ENCODE results near the gene SHISAL1. TPM values are rescaled to one million over a fixed set of nuclear protein-coding genes. Genes with fewer than 3 reads are reported as not detected.

SHISAL1 gene
- total and polyA plus RNA-seq, 4 donors = 0.12 to 0.74 (median 0.34) TPM

DNA sequence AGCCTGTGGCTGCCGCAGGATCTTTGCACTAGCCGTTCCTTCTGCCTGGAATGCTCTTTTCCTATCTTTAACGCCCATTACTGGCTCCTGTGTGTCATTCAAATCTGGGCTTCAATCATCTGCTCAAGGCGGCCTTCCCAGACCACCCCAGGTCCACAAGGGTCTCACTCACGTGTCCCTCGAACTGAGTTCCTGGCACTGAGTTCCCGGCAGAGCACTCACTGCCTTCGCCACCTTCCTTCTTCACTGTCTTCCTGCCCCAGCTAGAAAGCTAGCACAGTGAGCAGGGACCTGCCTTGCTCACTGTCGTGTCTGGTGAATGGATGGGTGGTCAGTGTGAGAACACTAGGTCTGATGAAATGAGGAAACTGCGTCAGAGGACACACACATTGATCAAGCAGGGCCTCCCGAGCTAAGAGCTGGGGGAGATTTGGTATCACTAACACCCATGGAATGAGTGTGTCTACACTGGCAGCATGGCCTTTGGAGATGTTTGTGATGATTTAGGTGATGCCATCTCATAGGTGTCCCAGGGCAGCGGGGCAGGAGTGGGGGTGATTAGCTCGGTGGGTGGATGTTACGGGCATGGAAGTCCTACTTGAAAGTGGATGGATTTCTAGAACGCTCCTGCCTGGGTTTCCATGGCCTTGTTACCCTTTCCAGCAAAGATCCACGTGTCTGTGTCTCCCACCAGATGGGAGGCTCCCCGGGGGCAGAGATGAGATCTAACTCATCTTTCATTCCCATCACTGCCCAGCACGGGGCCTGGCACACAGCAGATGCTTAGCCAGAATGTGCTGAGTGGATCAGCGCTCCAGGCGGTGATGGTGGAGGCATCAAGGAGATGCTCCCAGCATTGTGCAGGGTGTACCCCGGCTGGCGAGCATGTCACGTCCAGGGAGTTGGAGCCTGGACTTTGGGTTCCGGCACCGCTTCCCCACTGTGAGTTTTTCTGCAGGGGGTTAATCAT lies 64.5 kb downstream of the SHISAL1 start:
- Histone ChIP-seq H3K4me1 (ENCODE audit: control insufficient read depth in 5 of 5, insufficient read depth in 5 of 5, low read length in 5 of 5) (no peaks in the 10 kb centered on the region), H3K4me3 (no peak overlapping the region)

DNA sequence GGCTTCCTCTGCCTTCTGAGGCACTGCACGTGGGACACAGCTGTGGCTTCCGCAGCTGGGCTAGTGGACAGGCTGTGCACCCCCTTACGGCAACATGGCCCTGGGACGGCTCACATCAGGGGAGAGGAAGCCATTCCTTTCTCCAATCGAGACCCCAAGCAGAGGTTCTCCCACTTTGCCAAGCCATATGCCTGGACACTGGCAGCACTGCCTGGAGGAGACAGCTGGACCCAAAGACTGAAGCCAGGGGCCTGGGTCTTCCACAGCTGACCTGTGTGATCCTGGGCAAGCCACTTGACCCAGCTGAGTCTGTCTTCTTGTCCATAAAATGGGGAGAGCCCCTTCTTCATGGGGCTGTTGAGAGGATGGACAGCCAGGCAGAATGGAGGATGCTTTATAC lies 65.4 kb downstream of the SHISAL1 start:
- H3K27me3 ChIP-seq (ENCODE audit: control insufficient read depth in 3 of 3, insufficient read depth in 3 of 3, low read length in 2 of 3) = no peaks in the 10 kb centered on the region
- no peak for DNase-seq
- ATAC-seq (ENCODE audit: insufficient read depth, low FRiP score) = no peak
- no peaks in the 10 kb centered on the region for H3K36me3 ChIP-seq (ENCODE audit: control insufficient read depth in 4 of 4, insufficient read depth in 4 of 4, low read length in 4 of 4)
- H3K9ac ChIP-seq (ENCODE audit: insufficient read depth in 1 of 2, low read length in 2 of 2) = no peak overlapping the region
- TF ChIP-seq, protein P1, sequence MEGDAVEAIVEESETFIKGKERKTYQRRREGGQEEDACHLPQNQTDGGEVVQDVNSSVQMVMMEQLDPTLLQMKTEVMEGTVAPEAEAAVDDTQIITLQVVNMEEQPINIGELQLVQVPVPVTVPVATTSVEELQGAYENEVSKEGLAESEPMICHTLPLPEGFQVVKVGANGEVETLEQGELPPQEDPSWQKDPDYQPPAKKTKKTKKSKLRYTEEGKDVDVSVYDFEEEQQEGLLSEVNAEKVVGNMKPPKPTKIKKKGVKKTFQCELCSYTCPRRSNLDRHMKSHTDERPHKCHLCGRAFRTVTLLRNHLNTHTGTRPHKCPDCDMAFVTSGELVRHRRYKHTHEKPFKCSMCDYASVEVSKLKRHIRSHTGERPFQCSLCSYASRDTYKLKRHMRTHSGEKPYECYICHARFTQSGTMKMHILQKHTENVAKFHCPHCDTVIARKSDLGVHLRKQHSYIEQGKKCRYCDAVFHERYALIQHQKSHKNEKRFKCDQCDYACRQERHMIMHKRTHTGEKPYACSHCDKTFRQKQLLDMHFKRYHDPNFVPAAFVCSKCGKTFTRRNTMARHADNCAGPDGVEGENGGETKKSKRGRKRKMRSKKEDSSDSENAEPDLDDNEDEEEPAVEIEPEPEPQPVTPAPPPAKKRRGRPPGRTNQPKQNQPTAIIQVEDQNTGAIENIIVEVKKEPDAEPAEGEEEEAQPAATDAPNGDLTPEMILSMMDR (IDR thresholded peaks at IDR 0.05; ENCODE audit: control extremely low read depth, extremely low read depth) = no peak
- H3K4me1 ChIP-seq (ENCODE audit: control insufficient read depth in 5 of 5, insufficient read depth in 5 of 5, low read length in 5 of 5) = no peaks in the 10 kb centered on the region
- H3K9me3 ChIP-seq (ENCODE audit: control insufficient read depth in 4 of 4, insufficient read depth in 3 of 4, low read length in 3 of 4) = peaks cover 0 to 13% (median 5%) of the 10 kb centered on the region in 4 donors
- H3K27ac ChIP-seq (ENCODE audit: low read depth in 1 of 2, low read length in 1 of 2) = no peak overlapping the region
- no peak overlapping the region for H3K4me3 ChIP-seq
- WGBS, 2 donors = 78 to 81% methylated on average over 5 of the region's 5 CpGs

More for the DNA sequence above, 64.5 kb downstream of the SHISAL1 start:
- DNase-seq (no peak), ATAC-seq (ENCODE audit: insufficient read depth, low FRiP score) (no peak)
- TF ChIP-seq, protein P1 (IDR thresholded peaks at IDR 0.05; ENCODE audit: control extremely low read depth, extremely low read depth) = no peak
- no peak overlapping the region for H3K27ac ChIP-seq (ENCODE audit: low read depth in 1 of 2, low read length in 1 of 2)
- no peak overlapping the region for H3K9ac ChIP-seq (ENCODE audit: insufficient read depth in 1 of 2, low read length in 2 of 2)
- H3K27me3 ChIP-seq (ENCODE audit: control insufficient read depth in 3 of 3, insufficient read depth in 3 of 3, low read length in 2 of 3) = no peaks in the 10 kb centered on the region
- H3K9me3 ChIP-seq (ENCODE audit: control insufficient read depth in 4 of 4, insufficient read depth in 3 of 4, low read length in 3 of 4) = peaks cover 0 to 13% (median 5%) of the 10 kb centered on the region in 4 donors
- WGBS, 2 donors = 90 to 93% methylated on average over 25 of the region's 25 CpGs
- H3K36me3 ChIP-seq (ENCODE audit: control insufficient read depth in 4 of 4, insufficient read depth in 4 of 4, low read length in 4 of 4) = no peaks in the 10 kb centered on the region

DNA sequence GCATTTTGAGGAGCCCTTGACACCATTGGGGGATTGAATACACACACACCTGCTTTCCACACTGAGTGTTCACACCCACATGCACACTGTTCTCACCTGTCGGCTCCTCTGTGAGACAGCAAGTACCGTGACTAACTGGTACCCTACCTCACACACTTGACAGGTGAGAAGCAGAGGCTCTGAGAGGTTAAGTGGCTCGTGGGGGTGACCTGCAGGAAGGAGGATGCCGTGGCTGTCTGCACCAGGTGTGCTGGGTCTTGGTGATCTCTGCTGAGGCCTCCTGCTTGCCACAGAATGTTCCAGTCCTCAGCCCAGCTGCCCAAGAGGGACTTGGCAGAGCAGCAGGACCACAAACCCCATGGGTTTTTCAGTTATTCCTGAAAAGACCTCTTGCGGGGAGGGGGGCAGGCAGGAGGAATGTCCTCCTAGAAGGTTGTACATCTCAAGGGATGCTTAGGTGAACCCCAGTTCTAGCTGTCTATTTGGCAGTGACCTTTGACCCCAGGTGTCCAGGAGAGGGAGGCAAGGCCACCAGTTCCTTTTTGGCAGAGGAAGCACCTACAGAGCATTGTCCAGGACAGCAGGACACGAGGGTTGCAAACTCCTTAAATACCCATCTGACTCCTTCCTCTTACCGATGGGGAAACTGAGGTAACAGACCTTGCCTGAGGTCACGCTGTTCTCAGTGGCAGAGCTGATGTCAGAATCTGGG lies 66.0 kb downstream of the SHISAL1 start:
- ATAC-seq (ENCODE audit: insufficient read depth, low FRiP score) (no peak), DNase-seq (no peak)
- Histone ChIP-seq H3K27ac (ENCODE audit: low read depth in 1 of 2, low read length in 1 of 2) (no peak overlapping the region), H3K9ac (ENCODE audit: insufficient read depth in 1 of 2, low read length in 2 of 2) (no peak overlapping the region), H3K4me1 (ENCODE audit: control insufficient read depth in 5 of 5, insufficient read depth in 5 of 5, low read length in 5 of 5) (no peaks in the 10 kb centered on the region), H3K27me3 (ENCODE audit: control insufficient read depth in 3 of 3, insufficient read depth in 3 of 3, low read length in 2 of 3) (no peaks in the 10 kb centered on the region), H3K4me3 (no peak overlapping the region), H3K36me3 (ENCODE audit: control insufficient read depth in 4 of 4, insufficient read depth in 4 of 4, low read length in 4 of 4) (no peaks in the 10 kb centered on the region), H3K9me3 (ENCODE audit: control insufficient read depth in 4 of 4, insufficient read depth in 3 of 4, low read length in 3 of 4) (peaks cover 0 to 13% (median 5%) of the 10 kb centered on the region in 4 donors)
- TF ChIP-seq, protein P1 (IDR thresholded peaks at IDR 0.05; ENCODE audit: control extremely low read depth, extremely low read depth) = no peak
- WGBS, 2 donors = 83 to 85% methylated on average over 8 of the region's 8 CpGs
